ENCODE data around the gene AMBP.

AMBP gene

DNA sequence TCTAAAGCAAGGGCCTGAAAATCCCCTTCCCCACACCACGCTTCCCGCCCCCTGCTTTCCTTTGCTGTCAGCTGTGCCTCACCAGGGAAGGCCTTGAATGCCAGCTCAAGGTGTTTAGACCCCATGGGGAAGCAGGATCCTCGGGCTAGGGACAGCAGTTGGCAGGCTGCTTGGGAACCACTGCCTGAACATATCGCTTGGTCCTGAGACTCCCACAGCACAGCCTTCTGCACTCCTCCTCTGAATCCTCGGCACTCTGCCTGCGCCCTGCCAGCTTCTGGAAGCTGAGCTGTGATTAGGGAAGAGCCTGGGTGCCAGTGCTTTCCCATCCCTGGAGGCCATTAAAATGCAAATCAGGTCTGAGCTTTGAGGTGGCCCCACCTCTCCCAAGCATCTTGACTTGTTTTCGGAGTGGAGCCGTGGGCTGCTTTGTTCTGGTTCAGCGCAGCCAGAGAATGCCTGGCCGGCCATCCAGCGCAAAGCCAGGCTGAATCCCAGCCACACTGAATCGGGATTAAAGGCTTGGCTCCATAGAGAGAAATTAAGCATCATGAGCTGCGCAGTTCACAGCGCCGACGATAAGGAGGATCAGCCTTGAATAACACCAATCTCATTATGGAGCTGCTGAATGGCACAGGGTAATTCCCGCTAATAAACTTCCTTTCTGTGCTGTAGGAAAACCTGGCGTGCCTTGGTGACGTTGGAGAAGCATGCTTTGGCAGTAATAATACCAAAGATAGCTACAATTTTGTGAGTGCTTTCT lies 40.0 kb downstream of the AMBP start:
- no peak overlapping the region for H3K4me3 ChIP-seq (ENCODE audit: control insufficient read depth, low read depth, low read length)
- no peak for TF ChIP-seq CTCF (IDR thresholded peaks at IDR 0.05; ENCODE audit: control insufficient read depth, insufficient read depth, low read depth, low read length, missing control alignments)
- DNase-seq (ENCODE audit: low read depth) = no peak

- no peak overlapping the region for H3K4me3 ChIP-seq (ENCODE audit: control insufficient read depth, low read depth, low read length)
- no peak for TF ChIP-seq CTCF (IDR thresholded peaks at IDR 0.05; ENCODE audit: control insufficient read depth, insufficient read depth, low read depth, low read length, missing control alignments)
- no peak for DNase-seq (ENCODE audit: low read depth)
Measured at GRCh38 chr9:114037249-114037648, 40.9 kb downstream of the AMBP start.

DNA sequence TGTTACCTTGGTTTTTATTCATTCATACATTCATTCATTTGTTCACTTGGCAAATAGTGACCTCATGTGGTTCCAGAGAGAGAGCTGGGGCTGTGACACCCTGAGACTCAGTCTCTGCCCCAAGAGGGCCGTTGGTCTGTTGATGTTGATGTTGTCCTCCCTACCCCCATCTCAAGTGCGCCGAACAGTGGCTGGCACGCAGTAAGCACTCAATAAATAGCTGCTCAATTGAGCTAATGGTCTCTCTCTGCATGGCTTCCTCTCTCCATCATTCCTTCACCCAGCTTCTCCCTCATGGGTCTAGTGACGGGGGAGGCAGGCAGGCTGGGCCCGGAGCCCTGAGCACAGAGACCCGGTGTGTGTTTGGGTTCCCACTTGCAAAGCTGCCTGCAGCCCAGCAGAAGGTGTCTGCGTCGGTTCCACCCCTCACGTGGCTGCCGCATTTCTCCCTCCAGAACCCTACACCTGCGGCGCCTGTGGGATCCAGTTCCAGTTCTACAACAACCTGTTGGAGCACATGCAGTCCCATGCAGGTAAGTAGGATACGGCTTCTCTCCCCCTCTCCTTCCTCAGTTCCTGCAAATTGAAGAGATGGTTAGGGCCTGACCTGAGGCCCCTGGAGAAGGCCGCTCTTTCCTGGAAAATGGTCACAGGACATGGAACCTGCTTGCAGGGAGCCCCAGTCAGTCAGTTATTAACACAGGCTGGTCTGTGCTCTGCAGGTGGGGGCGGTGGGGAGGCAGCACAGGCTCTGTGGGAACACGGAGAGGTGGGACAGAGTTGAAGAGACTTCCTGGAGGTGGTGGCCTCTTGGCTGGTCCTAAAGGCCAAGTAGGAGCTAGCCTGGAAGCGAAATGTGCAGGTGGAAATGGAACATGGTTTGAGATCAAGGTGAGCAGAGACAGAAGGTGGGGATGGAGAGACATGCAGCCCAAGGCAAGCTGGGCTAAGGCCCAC lies 42.0 kb downstream of the AMBP start:
- no peak overlapping the region for H3K4me3 ChIP-seq (ENCODE audit: control insufficient read depth, low read depth, low read length)
- DNase-seq (ENCODE audit: low read depth) = no peak
- TF ChIP-seq CTCF (IDR thresholded peaks at IDR 0.05; ENCODE audit: control insufficient read depth, insufficient read depth, low read depth, low read length, missing control alignments) = no peak

- TF ChIP-seq CTCF (IDR thresholded peaks at IDR 0.05; ENCODE audit: control insufficient read depth, insufficient read depth, low read depth, low read length, missing control alignments) = no peak
- no peak for DNase-seq (ENCODE audit: low read depth)
- H3K4me3 ChIP-seq (ENCODE audit: control insufficient read depth, low read depth, low read length) = no peak overlapping the region
Measured at GRCh38 chr9:114035221-114035844, 42.8 kb downstream of the AMBP start.

GRCh38 chr9:114034661-114035062 lies 43.4 kb downstream of the AMBP start:
- no peak for TF ChIP-seq CTCF (IDR thresholded peaks at IDR 0.05; ENCODE audit: control insufficient read depth, insufficient read depth, low read depth, low read length, missing control alignments)
- H3K4me3 ChIP-seq (ENCODE audit: control insufficient read depth, low read depth, low read length) = no peak overlapping the region
- no peak for DNase-seq (ENCODE audit: low read depth)

DNA sequence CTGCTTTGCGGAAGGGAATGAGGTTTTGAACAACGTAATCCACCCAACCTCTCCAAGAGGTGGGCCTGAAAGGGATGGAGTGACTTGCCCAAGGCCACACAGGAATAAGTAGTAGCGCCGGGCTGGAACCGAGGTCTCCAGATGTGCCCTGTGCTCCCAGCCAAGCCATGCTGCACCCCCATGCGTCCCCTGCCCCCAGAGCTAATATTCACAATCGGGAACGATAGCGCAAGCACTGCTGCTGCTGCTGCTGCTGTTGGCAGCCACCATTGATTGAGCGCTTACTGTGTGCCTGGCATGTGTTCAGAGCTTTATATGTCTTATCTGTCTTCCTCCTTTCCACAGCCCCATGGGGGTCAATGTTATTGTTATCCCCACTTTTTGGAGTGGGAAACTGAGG lies 43.9 kb downstream of the AMBP start:
- no peak for TF ChIP-seq CTCF (IDR thresholded peaks at IDR 0.05; ENCODE audit: control insufficient read depth, insufficient read depth, low read depth, low read length, missing control alignments)
- no peak for DNase-seq (ENCODE audit: low read depth)
- no peak overlapping the region for H3K4me3 ChIP-seq (ENCODE audit: control insufficient read depth, low read depth, low read length)
